IMR-90 (cell line): Measurements from ENCODE around the gene HOXA10. TPM values are rescaled to one million over a fixed set of nuclear protein-coding genes. Genes with fewer than 3 reads are reported as not detected.

Experiments
- ATAC-seq: fragments of 200-7000 bp; cut with Tn5 transposase; 2 replicates; pipeline ENCODE4 v1.9.1; 2020; ENCODE audit warnings: low read depth, mild to moderate bottlenecking, moderate library complexity
- BruUV-seq: library from RNA; stranded (reverse); fragments of 400-500 nt; replicated peaks from 2 replicates; lab custom pipeline; 2021; lab: Mats Ljungman, UMichigan
- CTCF ChIA-PET: fragments of 300-600 bp; formaldehyde crosslinking; extraction: SDS; loops from one replicate; lab custom pipeline; 2021; ENCODE audit warnings: antibody characterized with exemption; lab: Yijun Ruan, JAX
- POLR2A ChIA-PET: fragments of 300-600 bp; sonication (Branson Sonifier 250); formaldehyde crosslinking; loops from one replicate; lab custom pipeline; 2022; ENCODE audit warnings: antibody characterized with exemption; ENCODE audit not compliant: unreplicated experiment; lab: Charles Lee
- DNase-seq: peaks from one replicate; pipeline ENCODE4 v3.0.0; 2013
- H2AFZ ChIP-seq: replicated peaks from 2 replicates; pipeline ENCODE3; 2013; ENCODE audit warnings: low read length, mild to moderate bottlenecking; ENCODE audit not compliant: poor library complexity
- H2AK5ac ChIP-seq: 2 replicates; pipeline ENCODE4 v1.6.1; 2013; ENCODE audit warnings: low read depth, low read length, inconsistent platforms
- H2AK9ac ChIP-seq: replicated peaks from 2 replicates; pipeline ENCODE3; 2013; ENCODE audit warnings: mild to moderate bottlenecking, low read depth, low read length, moderate library complexity; ENCODE audit not compliant: poor library complexity
- H2BK120ac ChIP-seq: 2 replicates; pipeline ENCODE4 v1.6.1; 2013; ENCODE audit warnings: low read depth, low read length, inconsistent platforms
- H2BK15ac ChIP-seq: 3 replicates; pipeline ENCODE4 v1.6.1; 2013; ENCODE audit warnings: low read depth, low read length, inconsistent platforms
- H2BK20ac ChIP-seq: 2 replicates; pipeline ENCODE4 v1.6.1; 2013; ENCODE audit warnings: low read depth, mild to moderate bottlenecking, inconsistent platforms, low read length, moderate library complexity
- H2BK5ac ChIP-seq: 2 replicates; pipeline ENCODE4 v1.6.1; 2013; ENCODE audit warnings: mild to moderate bottlenecking, low read depth, low read length, inconsistent platforms; ENCODE audit not compliant: poor library complexity, severe bottlenecking
- H3K14ac ChIP-seq: replicated peaks from 2 replicates; pipeline ENCODE4 v1.6.1; 2013; ENCODE audit warnings: low read depth, low read length, inconsistent platforms
- H3K18ac ChIP-seq: 2 replicates; pipeline ENCODE4 v1.6.1; 2013; ENCODE audit warnings: low read depth, low read length, control low read depth
- H3K23ac ChIP-seq: 2 replicates; pipeline ENCODE4 v1.6.1; 2013; ENCODE audit warnings: low read depth, low read length, inconsistent platforms
- H3K27ac ChIP-seq: 2 replicates; pipeline ENCODE4 v1.5.1; 2013; ENCODE audit warnings: mild to moderate bottlenecking, control low read depth, low read length; ENCODE audit not compliant: insufficient read depth
- H3K27me3 ChIP-seq: 2 replicates; pipeline ENCODE4 v1.6.1; 2013; ENCODE audit warnings: low read length; ENCODE audit not compliant: control insufficient read depth, insufficient read depth
- H3K36me3 ChIP-seq: 2 replicates; pipeline ENCODE4 v1.6.1; 2013; ENCODE audit warnings: low read length, mixed read lengths; ENCODE audit not compliant: control insufficient read depth, insufficient read depth
- H3K4ac ChIP-seq: 2 replicates; pipeline ENCODE4 v1.6.1; 2013; ENCODE audit warnings: low read depth, low read length, inconsistent platforms
- H3K4me1 ChIP-seq: 2 replicates; pipeline ENCODE4 v1.6.1; 2013; ENCODE audit warnings: low read length, mixed read lengths; ENCODE audit not compliant: control insufficient read depth, insufficient read depth
- H3K4me2 ChIP-seq: 2 replicates; pipeline ENCODE4 v1.6.1; 2013; ENCODE audit warnings: low read depth, mild to moderate bottlenecking, control low read depth, low read length, moderate library complexity
- H3K4me3 ChIP-seq: 2 replicates; pipeline ENCODE4 v1.5.1; 2013; ENCODE audit warnings: low read depth, mild to moderate bottlenecking, control low read depth, low read length, moderate library complexity; ENCODE audit not compliant: insufficient read depth
- H3K56ac ChIP-seq: 2 replicates; pipeline ENCODE4 v1.6.1; 2013; ENCODE audit warnings: low read length, inconsistent platforms; ENCODE audit not compliant: insufficient read depth; ENCODE audit errors: extremely low read depth
- H3K79me1 ChIP-seq, 2 experiments: 2 replicates each; pipeline ENCODE4 v1.6.1; 2013; ENCODE audit warnings: low read length in 2 of 2, inconsistent platforms in 1 of 2, low read depth in 1 of 2
- H3K9ac ChIP-seq: 2 replicates; pipeline ENCODE4 v1.6.1; 2013; ENCODE audit warnings: low read depth, low read length, control low read depth
- H3K9me1 ChIP-seq: 2 replicates; pipeline ENCODE4 v1.6.1; 2013; ENCODE audit warnings: low read length, inconsistent platforms; ENCODE audit not compliant: insufficient read depth
- H3K9me3 ChIP-seq: 2 replicates; pipeline ENCODE4 v1.6.1; 2013; ENCODE audit warnings: low read length; ENCODE audit not compliant: control insufficient read depth, insufficient read depth
- H4K20me1 ChIP-seq: 2 replicates; pipeline ENCODE4 v1.6.1; 2013; ENCODE audit warnings: low read length, inconsistent platforms; ENCODE audit not compliant: insufficient read depth
- H4K5ac ChIP-seq: 2 replicates; pipeline ENCODE4 v1.6.1; 2013; ENCODE audit warnings: mild to moderate bottlenecking, low read depth, low read length, control low read depth
- H4K8ac ChIP-seq, 2 experiments: 2 replicates each; pipeline ENCODE4 v1.6.1; 2013; ENCODE audit warnings: low read depth in 2 of 2, low read length in 2 of 2, control low read depth in 1 of 2, inconsistent platforms in 1 of 2
- H4K91ac ChIP-seq: 2 replicates; pipeline ENCODE4 v1.6.1; 2013; ENCODE audit warnings: low read depth, low read length, inconsistent platforms; ENCODE audit not compliant: insufficient read depth
- BHLHE40 ChIP-seq: fragments of 150-350 bp; IDR thresholded peaks from 2 replicates; pipeline ENCODE4 v1.6.1; 2016; ENCODE audit warnings: mild to moderate bottlenecking, low read depth, low read length
- CEBPB ChIP-seq: IDR thresholded peaks from 2 replicates; pipeline ENCODE4 v1.6.1; 2012; ENCODE audit warnings: low read depth, low read length, improper control_type of control experiment
- CHD1 ChIP-seq: IDR thresholded peaks from 2 replicates; pipeline ENCODE4 v1.6.1; 2012; ENCODE audit warnings: low read depth, low read length, improper control_type of control experiment
- CTCF ChIP-seq: conservative IDR thresholded peaks from 2 replicates; pipeline ENCODE4 v1.5.1; 2012; ENCODE audit warnings: mild to moderate bottlenecking, low read depth, low read length, improper control_type of control experiment
- ELK1 ChIP-seq: fragments of 150-350 bp; IDR thresholded peaks from 2 replicates; pipeline ENCODE4 v1.6.1; 2016; ENCODE audit warnings: low read depth, mild to moderate bottlenecking, low read length, moderate library complexity, borderline replicate concordance
- FOS ChIP-seq: fragments of 150-350 bp; IDR thresholded peaks from 2 replicates; pipeline ENCODE4 v1.6.1; 2016; ENCODE audit warnings: low read depth, low read length
- MAFK ChIP-seq: IDR thresholded peaks from 2 replicates; pipeline ENCODE4 v1.6.1; 2012; ENCODE audit warnings: low read depth, low read length, improper control_type of control experiment
- MAZ ChIP-seq: IDR thresholded peaks from 2 replicates; pipeline ENCODE4 v1.6.1; 2012; ENCODE audit warnings: low read depth, mild to moderate bottlenecking, low read length, improper control_type of control experiment, moderate library complexity, borderline replicate concordance
- MXI1 ChIP-seq: IDR thresholded peaks from 2 replicates; pipeline ENCODE4 v1.6.1; 2012; ENCODE audit warnings: low read depth, mild to moderate bottlenecking, low read length, moderate library complexity, borderline replicate concordance
- NFE2L2 ChIP-seq: fragments of 150-350 bp; IDR thresholded peaks from 2 replicates; pipeline ENCODE4 v1.6.1; 2016; ENCODE audit warnings: low read depth, mild to moderate bottlenecking, low read length
- POLR2A ChIP-seq: IDR thresholded peaks from 2 replicates; pipeline ENCODE4 v1.6.1; 2012; ENCODE audit warnings: mild to moderate bottlenecking, low read depth, low read length
- RAD21 ChIP-seq: IDR thresholded peaks from 2 replicates; pipeline ENCODE4 v1.6.1; 2012; ENCODE audit warnings: low read length, improper control_type of control experiment
- RCOR1 ChIP-seq: IDR thresholded peaks from 2 replicates; pipeline ENCODE4 v1.6.1; 2012; ENCODE audit warnings: mild to moderate bottlenecking, low read length, improper control_type of control experiment; ENCODE audit not compliant: insufficient replicate concordance
- RFX5 ChIP-seq: IDR thresholded peaks from 2 replicates; pipeline ENCODE4 v1.8.0; 2012; ENCODE audit warnings: low read depth, mild to moderate bottlenecking, low read length, moderate library complexity
- SMC3 ChIP-seq: fragments of 150-350 bp; IDR thresholded peaks from 2 replicates; pipeline ENCODE4 v1.6.1; 2016; ENCODE audit warnings: low read depth, mild to moderate bottlenecking, antibody characterized with exemption, low read length, moderate library complexity
- USF2 ChIP-seq: fragments of 150-350 bp; IDR thresholded peaks from 2 replicates; pipeline ENCODE4 v1.6.1; 2017; ENCODE audit warnings: mild to moderate bottlenecking, antibody characterized with exemption, low read length, low read depth
- WGBS, 2 experiments: methylation state at CpG; one replicate each; pipeline versions ENCODE4 v1.1.5 to v1.1.7; 2013; ENCODE audit warnings: missing lambda C conversion rate in 2 of 2; ENCODE audit not compliant: insufficient read length in 1 of 2; ENCODE audit errors: extremely low coverage in 2 of 2; 5-methylcytosine and 5-hydroxymethylcytosine counted together
- dilution Hi-C: fragments of 300-500 bp; cut with HindIII; formaldehyde crosslinking; loops from one replicate; pipeline ENCODE4 v1.14.3; 2018; ENCODE audit warnings: low sequenced_read_pairs; ENCODE audit not compliant: unreplicated experiment
- in situ Hi-C: fragments of 300-500 bp; cut with MboI; formaldehyde crosslinking; loops from 3 replicates; pipeline ENCODE4 v1.14.3; 2019; ENCODE audit warnings: low sequenced_read_pairs, inconsistent platforms, mixed read lengths
- intact Hi-C: fragments of 100-400 bp; cut with micrococcal nuclease; formaldehyde crosslinking; loops from 2 replicates; pipeline ENCODE4 v1.10.0; 2022
- polyA plus RNA-seq, 3 experiments: library from polyadenylated mRNA; depleted of rRNA; stranded (reverse); fragments of >200 nt; gene quantifications; 2 replicates each; pipeline ENCODE4 v1.2.3, GENCODE V29; 2012; ENCODE audit warnings: low replicate concordance in 1 of 3
- total RNA-seq: library from RNA; depleted of rRNA; stranded (reverse); fragments of >200 nt; gene quantifications from 2 replicates; pipeline ENCODE4 v1.2.3, GENCODE V29; 2012

HOXA10 gene
- total and polyA plus RNA-seq, 2 of the 4 experiments (the other 2 are of a cell fraction) = 0.10 to 0.18 TPM

GRCh38 chr7:27203365-27203953 lies 29.3 kb upstream of the HOXA10 start:
- Histone ChIP-seq H3K56ac (no peak overlapping the region), H4K91ac (no peak overlapping the region), H3K4me2 (no peak overlapping the region), H3K9me3 (peaks cover 8% of the 10 kb centered on the region; the same call in 1 of the 2 replicates), H4K20me1 (peaks cover 24% of the 10 kb centered on the region), H4K8ac (no peak overlapping the region), H3K27me3 (peaks cover 95% of the 10 kb centered on the region), H2AK5ac (no peak overlapping the region), H3K14ac (no peak overlapping the region), H3K79me1 (no peaks in the 10 kb centered on the region), H3K9ac (no peak overlapping the region), H3K4me1 (peaks cover 2% of the 10 kb centered on the region; the same call in 1 of the 2 replicates), H2BK20ac (no peak overlapping the region), H3K36me3 (no peaks in the 10 kb centered on the region), H3K4ac (no peak overlapping the region), H2AFZ (no peak overlapping the region), H2BK5ac (no peak overlapping the region), H3K23ac (no peak overlapping the region), H3K4me3 (no peak overlapping the region), H3K9me1 (peaks cover 5% of the 10 kb centered on the region; the same call in 1 of the 2 replicates), H4K5ac (no peak overlapping the region), H2BK120ac (no peak overlapping the region), H3K27ac (no peak overlapping the region), H2AK9ac (no peak overlapping the region), H2BK15ac (no peak overlapping the region), H3K18ac (no peak overlapping the region)
- in situ Hi-C loops (loop anchor here (5.0 to 10.0 kb wide), 2 partner anchors 379 to 571 kb away; no protein-coding TSS in a partner anchor), dilution Hi-C loops (no loop called here), intact Hi-C loops (no loop called here)
- no TSS peak for BruUV-seq
- WGBS, 2 experiments = 0% methylated on average over 1 of the region's 10 CpGs; no CpG with 5 or more reads in 1 of the 2 experiments
- no peak for TF ChIP-seq MXI1
- TF ChIP-seq MAZ = no peak
- TF ChIP-seq USF2 = no peak
- no peak for TF ChIP-seq RFX5
- TF ChIP-seq SMC3 = no peak
- TF ChIP-seq CHD1 = no peak
- no peak for TF ChIP-seq ELK1
- TF ChIP-seq RAD21 = no peak
- TF ChIP-seq POLR2A = no peak
- TF ChIP-seq BHLHE40 = no peak
- TF ChIP-seq MAFK = no peak
- TF ChIP-seq CTCF = no peak
- TF ChIP-seq CEBPB = no peak
- TF ChIP-seq NFE2L2 = no peak
- no peak for TF ChIP-seq RCOR1
- TF ChIP-seq FOS = no peak
- DNase-seq (no peak), ATAC-seq (no peak)
- POLR2A ChIA-PET = no interaction called here
- CTCF ChIA-PET = no interaction called here
